ENCODE measurements around the gene PTPRK.

Gene PTPRK

GRCh38 chr6:128036808-128037570 lies 483.4 kb downstream of the PTPRK start:
- H3K9me3 Mint-ChIP-seq: no peaks in the 10 kb centered on the region
- no peak overlapping the region for H3K4me3 Mint-ChIP-seq
- H3K36me3 Mint-ChIP-seq: no peaks in the 10 kb centered on the region
- ATAC-seq (no peak), DNase-seq (ENCODE audit: low spot score in 2 of 2) (no peak)
- H3K4me1 Mint-ChIP-seq: no peaks in the 10 kb centered on the region
- no peak overlapping the region for H3K27ac Mint-ChIP-seq

GRCh38 chr6:128033156-128033555 lies 487.2 kb downstream of the PTPRK start:
- Mint-ChIP-seq H3K4me3 (no peak overlapping the region), H3K9me3 (no peaks in the 10 kb centered on the region), H3K36me3 (no peaks in the 10 kb centered on the region), H3K27ac (no peak overlapping the region), H3K4me1 (no peaks in the 10 kb centered on the region)
- no peak for DNase-seq (ENCODE audit: low spot score in 2 of 2)
- no peak for ATAC-seq

GRCh38 chr6:128032042-128032441 lies 488.4 kb downstream of the PTPRK start:
- Mint-ChIP-seq H3K9me3 (no peaks in the 10 kb centered on the region), H3K36me3 (no peaks in the 10 kb centered on the region), H3K4me3 (no peak overlapping the region), H3K27ac (no peak overlapping the region), H3K4me1 (no peaks in the 10 kb centered on the region)
- no peak for DNase-seq (ENCODE audit: low spot score in 2 of 2)
- no peak for ATAC-seq

- no peaks in the 10 kb centered on the region for H3K36me3 Mint-ChIP-seq
- H3K4me3 Mint-ChIP-seq: no peak overlapping the region
- DNase-seq (ENCODE audit: low spot score in 2 of 2) (no peak), ATAC-seq (no peak)
- H3K4me1 Mint-ChIP-seq: no peaks in the 10 kb centered on the region
- H3K27ac Mint-ChIP-seq: no peak overlapping the region
- H3K9me3 Mint-ChIP-seq: no peaks in the 10 kb centered on the region
Measured at GRCh38 chr6:128029826-128030225, 490.6 kb downstream of the PTPRK start.

- H3K27ac Mint-ChIP-seq: no peak overlapping the region
- no peak for DNase-seq (ENCODE audit: low spot score in 2 of 2)
- no peak for ATAC-seq
- no peaks in the 10 kb centered on the region for H3K36me3 Mint-ChIP-seq
- no peaks in the 10 kb centered on the region for H3K4me1 Mint-ChIP-seq
- no peak overlapping the region for H3K4me3 Mint-ChIP-seq
- no peaks in the 10 kb centered on the region for H3K9me3 Mint-ChIP-seq
Measured at GRCh38 chr6:128028183-128028582, 492.2 kb downstream of the PTPRK start.

- ATAC-seq (no peak), DNase-seq (ENCODE audit: low spot score in 2 of 2) (no peak)
- Mint-ChIP-seq H3K4me3 (no peak overlapping the region), H3K36me3 (no peaks in the 10 kb centered on the region), H3K4me1 (no peaks in the 10 kb centered on the region), H3K9me3 (no peaks in the 10 kb centered on the region), H3K27ac (peak overlapping the region; percentile 5)
Measured at GRCh38 chr6:128025478-128025877, 494.9 kb downstream of the PTPRK start.

GRCh38 chr6:128024969-128025368 lies 495.4 kb downstream of the PTPRK start:
- Mint-ChIP-seq H3K9me3 (no peaks in the 10 kb centered on the region), H3K36me3 (no peaks in the 10 kb centered on the region), H3K4me1 (no peaks in the 10 kb centered on the region), H3K4me3 (no peak overlapping the region), H3K27ac (peak overlapping the region; percentile 5)
- no peak for ATAC-seq
- no peak for DNase-seq (ENCODE audit: low spot score in 2 of 2)

GRCh38 chr6:128024046-128024445 lies 496.4 kb downstream of the PTPRK start:
- no peak overlapping the region for H3K27ac Mint-ChIP-seq
- H3K9me3 Mint-ChIP-seq: no peaks in the 10 kb centered on the region
- DNase-seq (ENCODE audit: low spot score in 2 of 2) (no peak), ATAC-seq (no peak)
- H3K36me3 Mint-ChIP-seq: no peaks in the 10 kb centered on the region
- no peak overlapping the region for H3K4me3 Mint-ChIP-seq
- H3K4me1 Mint-ChIP-seq: no peaks in the 10 kb centered on the region

- ATAC-seq (no peak), DNase-seq (ENCODE audit: low spot score in 2 of 2) (no peak)
- Mint-ChIP-seq H3K36me3 (no peaks in the 10 kb centered on the region), H3K4me3 (no peak overlapping the region), H3K27ac (no peak overlapping the region), H3K4me1 (no peaks in the 10 kb centered on the region), H3K9me3 (no peaks in the 10 kb centered on the region)
Measured at GRCh38 chr6:128018821-128019220, 501.6 kb downstream of the PTPRK start.

- Mint-ChIP-seq H3K27ac (no peak overlapping the region), H3K9me3 (no peaks in the 10 kb centered on the region), H3K4me3 (no peak overlapping the region), H3K36me3 (no peaks in the 10 kb centered on the region), H3K4me1 (no peaks in the 10 kb centered on the region)
- no peak for ATAC-seq
- no peak for DNase-seq (ENCODE audit: low spot score in 2 of 2)
Measured at GRCh38 chr6:128017288-128017687, 503.1 kb downstream of the PTPRK start.

GRCh38 chr6:128007658-128008057 lies 512.7 kb downstream of the PTPRK start:
- Mint-ChIP-seq H3K36me3 (no peaks in the 10 kb centered on the region), H3K9me3 (no peaks in the 10 kb centered on the region), H3K4me3 (no peak overlapping the region), H3K27ac (no peak overlapping the region), H3K4me1 (no peaks in the 10 kb centered on the region)
- DNase-seq (ENCODE audit: low spot score in 2 of 2) (no peak), ATAC-seq (no peak)

- DNase-seq (ENCODE audit: low spot score in 2 of 2): no peak
- Mint-ChIP-seq H3K36me3 (no peaks in the 10 kb centered on the region), H3K9me3 (no peaks in the 10 kb centered on the region), H3K4me1 (no peaks in the 10 kb centered on the region), H3K27ac (no peak overlapping the region), H3K4me3 (no peak overlapping the region)
- ATAC-seq: no peak
Measured at GRCh38 chr6:128005009-128005408, 515.4 kb downstream of the PTPRK start.

- ATAC-seq (no peak), DNase-seq (ENCODE audit: low spot score in 2 of 2) (no peak)
- Mint-ChIP-seq H3K9me3 (no peaks in the 10 kb centered on the region), H3K27ac (no peak overlapping the region), H3K4me1 (no peaks in the 10 kb centered on the region), H3K4me3 (no peak overlapping the region), H3K36me3 (no peaks in the 10 kb centered on the region)
Measured at GRCh38 chr6:128000363-128000762, 520.0 kb downstream of the PTPRK start.

GRCh38 chr6:127998985-127999384 lies 521.4 kb downstream of the PTPRK start:
- no peak overlapping the region for H3K4me3 Mint-ChIP-seq
- DNase-seq (ENCODE audit: low spot score in 2 of 2) (no peak), ATAC-seq (no peak)
- no peaks in the 10 kb centered on the region for H3K4me1 Mint-ChIP-seq
- no peaks in the 10 kb centered on the region for H3K9me3 Mint-ChIP-seq
- no peak overlapping the region for H3K27ac Mint-ChIP-seq
- no peaks in the 10 kb centered on the region for H3K36me3 Mint-ChIP-seq

- H3K4me1 Mint-ChIP-seq: no peaks in the 10 kb centered on the region
- H3K27ac Mint-ChIP-seq: no peak overlapping the region
- no peak for DNase-seq (ENCODE audit: low spot score in 2 of 2)
- no peak overlapping the region for H3K4me3 Mint-ChIP-seq
- ATAC-seq: no peak
- no peaks in the 10 kb centered on the region for H3K9me3 Mint-ChIP-seq
- H3K36me3 Mint-ChIP-seq: no peaks in the 10 kb centered on the region
Measured at GRCh38 chr6:127997496-127998164, 522.8 kb downstream of the PTPRK start.

- DNase-seq (ENCODE audit: low spot score in 2 of 2) (no peak), ATAC-seq (no peak)
- H3K4me3 Mint-ChIP-seq: no peak overlapping the region
- no peaks in the 10 kb centered on the region for H3K9me3 Mint-ChIP-seq
- H3K4me1 Mint-ChIP-seq: peaks cover 4% of the 10 kb centered on the region
- no peak overlapping the region for H3K27ac Mint-ChIP-seq
- no peaks in the 10 kb centered on the region for H3K36me3 Mint-ChIP-seq
Measured at GRCh38 chr6:127996925-127997324, 523.5 kb downstream of the PTPRK start.
